GM19395 (cell line): ENCODE data around the gene KIAA1958.
"Not testable (repeated sequence)": the region's sequence is repeated elsewhere in the genome, so short reads cannot be mapped to it uniquely, and the experiment has no call there.

Experiments
- ATAC-seq: cut with Tn5 transposase; IDR thresholded peaks from one replicate; pipeline ENCODE4 v1.9.1; 2021; ENCODE audit warnings: mild to moderate bottlenecking, moderate library complexity; ENCODE audit not compliant: unreplicated experiment

KIAA1958 gene

DNA sequence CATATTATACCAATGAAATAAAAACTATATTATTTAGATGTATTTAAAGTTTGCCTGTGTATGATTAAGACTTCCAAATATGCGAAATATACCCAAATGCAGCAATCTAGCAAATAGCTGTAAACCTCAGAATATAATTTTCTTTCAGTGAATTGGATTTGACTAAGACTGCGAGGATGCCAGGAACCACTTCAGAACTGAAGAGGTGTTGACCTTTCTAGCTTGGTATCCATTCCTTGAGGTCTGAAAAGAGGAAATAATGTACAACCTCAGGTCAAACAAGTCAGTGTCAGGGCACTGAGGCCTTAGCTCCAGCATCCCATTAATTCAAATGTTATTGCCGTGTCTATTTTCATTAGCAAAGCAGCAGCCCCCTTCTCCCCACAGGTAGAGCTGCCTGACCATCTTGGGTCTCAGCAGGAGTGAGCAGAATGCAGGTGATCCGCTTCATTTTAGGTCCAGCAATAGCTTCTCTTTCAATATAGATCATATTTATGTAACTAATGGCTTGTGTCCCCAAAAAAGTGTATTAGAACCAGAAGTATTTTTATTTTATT is 100.0 kb downstream of the KIAA1958 start:
- no peak for ATAC-seq

GRCh38 chr9:112591875-112592274 is 105.2 kb downstream of the KIAA1958 start:
- ATAC-seq: not testable (repeated sequence)

- no peak for ATAC-seq
Observed at GRCh38 chr9:112599732-112600131, 113.1 kb downstream of the KIAA1958 start.

DNA sequence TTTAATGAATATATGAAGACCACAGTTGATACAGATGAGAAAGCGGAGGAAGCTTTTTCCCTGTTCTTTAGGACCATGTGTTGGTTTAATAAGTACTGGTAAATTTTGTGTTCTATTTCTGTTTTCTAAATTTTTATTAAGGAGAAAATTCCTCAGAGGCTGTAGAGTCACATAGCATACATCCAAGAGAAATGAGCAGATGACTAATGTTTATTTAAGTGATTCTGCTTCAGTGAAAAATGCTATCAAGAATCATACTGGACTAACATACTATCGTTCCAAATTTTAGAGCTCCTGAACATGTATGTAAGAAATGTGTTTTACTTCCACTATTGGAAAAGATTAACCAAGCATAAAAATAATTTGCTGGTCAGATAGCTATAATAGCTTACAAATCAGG is 115.0 kb downstream of the KIAA1958 start:
- ATAC-seq: no peak

- ATAC-seq: no peak
Observed at GRCh38 chr9:112604790-112605189, 118.2 kb downstream of the KIAA1958 start.

- peak; percentile 98 for ATAC-seq
Observed at GRCh38 chr9:112605518-112605917, 118.9 kb downstream of the KIAA1958 start.

DNA sequence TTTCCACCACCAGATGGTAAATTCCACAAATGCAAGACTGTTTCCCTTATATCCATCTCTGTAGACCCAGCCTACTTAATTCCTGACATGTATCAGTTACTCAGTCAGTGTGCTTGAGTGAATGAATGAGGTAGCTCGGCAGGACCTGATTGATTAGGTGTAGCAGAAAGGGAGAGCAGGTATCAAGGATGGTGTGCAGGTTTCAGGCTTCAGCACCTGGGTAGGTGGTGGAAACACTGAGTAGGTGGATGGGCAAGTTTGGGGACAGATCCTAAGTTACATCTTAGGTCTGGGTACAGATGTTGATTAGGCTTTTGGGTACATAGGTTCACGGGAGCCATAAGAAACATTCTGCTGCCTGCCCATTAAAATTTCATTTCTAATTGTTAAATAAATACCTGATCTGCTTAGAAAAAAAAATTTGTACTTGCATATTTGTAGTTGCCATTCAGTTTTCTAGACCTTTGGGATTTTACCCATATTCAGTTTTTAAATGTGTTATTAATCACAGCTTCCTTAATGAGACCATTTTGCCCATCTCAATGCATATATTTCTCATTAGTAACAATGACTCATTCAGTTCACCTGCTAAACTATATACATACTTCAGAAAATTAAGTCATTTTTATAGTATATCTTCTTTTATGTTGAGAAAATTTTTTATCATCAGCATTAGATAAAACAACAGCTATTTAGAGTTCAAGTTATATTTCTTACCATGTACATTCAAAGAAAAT is 119.5 kb downstream of the KIAA1958 start:
- ATAC-seq: peak; percentile 24

GRCh38 chr9:112608851-112609250 is 122.2 kb downstream of the KIAA1958 start:
- ATAC-seq: no peak

GRCh38 chr9:112615584-112616266 is 129.1 kb downstream of the KIAA1958 start:
- no peak for ATAC-seq

DNA sequence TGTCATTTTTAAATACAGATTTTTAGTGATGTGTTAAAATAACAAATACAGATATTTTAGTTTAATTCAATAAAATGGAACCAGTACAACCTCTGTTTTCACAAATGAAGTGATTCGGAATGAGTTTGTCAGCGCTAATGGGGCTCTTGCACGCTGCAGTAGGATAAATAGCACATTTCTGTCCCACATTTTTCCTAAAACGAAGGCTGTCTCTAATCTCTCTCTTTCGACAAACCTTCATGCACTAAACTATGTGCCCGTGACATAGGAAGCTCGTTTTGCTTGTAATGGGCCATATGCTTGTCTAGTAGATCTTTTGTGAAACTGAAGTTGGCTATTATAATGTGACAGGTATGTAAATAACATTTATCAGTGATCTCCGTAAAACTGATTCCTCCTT is 130.7 kb downstream of the KIAA1958 start:
- no peak for ATAC-seq

GRCh38 chr9:112618385-112619009 is 131.9 kb downstream of the KIAA1958 start:
- ATAC-seq: no peak

DNA sequence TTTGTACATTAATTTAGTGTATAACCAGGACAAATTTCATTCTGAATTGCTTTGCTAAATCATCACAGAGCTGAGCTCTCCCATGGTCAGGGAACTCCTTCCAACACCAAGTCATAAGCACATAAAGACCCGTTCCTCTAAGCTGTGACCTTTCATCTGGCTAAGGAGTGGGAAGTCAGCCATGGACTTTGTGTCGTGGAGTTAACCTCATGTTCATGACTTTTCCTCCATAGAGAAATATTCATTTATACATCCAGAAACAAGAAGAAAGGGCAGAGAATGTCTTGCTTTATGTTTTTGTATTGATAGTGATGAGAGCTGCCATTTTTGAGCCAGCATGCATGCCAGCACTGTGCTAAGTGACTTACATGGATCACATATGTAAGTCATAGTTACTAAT is 133.8 kb downstream of the KIAA1958 start:
- no peak for ATAC-seq

- ATAC-seq: no peak
Observed at GRCh38 chr9:112621018-112621655, 134.5 kb downstream of the KIAA1958 start.

GRCh38 chr9:112623198-112623597 is 136.6 kb downstream of the KIAA1958 start:
- no peak for ATAC-seq

GRCh38 chr9:112624711-112625707 is 138.4 kb downstream of the KIAA1958 start:
- ATAC-seq: no peak

GRCh38 chr9:112629671-112630485 is 143.3 kb downstream of the KIAA1958 start:
- no peak for ATAC-seq

GRCh38 chr9:112631313-112632070 is 144.9 kb downstream of the KIAA1958 start:
- no peak for ATAC-seq

DNA sequence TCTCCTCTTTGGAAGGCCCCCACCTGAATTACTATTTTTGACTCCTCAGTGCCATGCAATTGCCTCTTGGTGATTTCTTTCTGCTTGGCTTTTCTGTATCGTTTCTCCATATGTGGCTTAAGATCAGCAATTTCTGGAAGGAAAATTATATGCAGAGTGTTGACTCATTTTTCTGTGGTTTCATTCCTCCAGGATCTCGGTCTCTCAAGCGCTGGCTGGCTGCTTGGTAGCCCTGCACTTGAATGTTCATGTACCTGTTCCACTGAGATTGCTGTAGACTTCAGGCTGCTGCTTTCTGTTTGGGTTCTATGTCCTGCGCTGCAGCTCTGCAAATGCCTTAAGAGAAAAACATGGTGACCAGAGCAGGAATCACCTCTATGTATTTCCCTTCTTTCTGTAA is 153.7 kb downstream of the KIAA1958 start:
- no peak for ATAC-seq
